Bone marrow (tissue), 2 donors: ENCODE measurements around the gene HOGA1.
"Not testable (repeated sequence)": the region's sequence is repeated elsewhere in the genome, so short reads cannot be mapped to it uniquely, and the experiment has no call there.

Source experiments
- DNase-seq, 2 donors: peaks; one replicate each; lab custom pipeline; 2025; lab: John Stamatoyannopoulos, UW

The HOGA1 gene

GRCh38 chr10:97648562-97649404 is 64.6 kb downstream of the HOGA1 start:
- peak in 1 of 2 donors; percentile 35 for DNase-seq

DNA sequence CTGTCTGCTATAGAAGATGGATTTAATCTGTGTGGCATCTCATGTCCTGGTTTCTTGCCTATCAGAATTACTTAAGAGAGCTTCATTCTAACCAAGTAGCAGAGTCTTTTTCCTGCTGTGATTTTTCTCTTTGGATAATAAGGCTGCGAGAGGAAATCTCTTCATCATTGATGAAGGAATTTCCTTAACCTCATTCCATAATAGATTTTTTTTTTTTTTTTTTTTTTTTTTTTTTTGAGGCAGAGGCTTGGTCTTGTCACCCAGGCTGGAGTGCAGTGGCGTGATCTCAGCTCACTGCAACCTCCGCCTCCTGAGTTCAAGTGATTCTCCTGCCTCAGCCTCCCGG is 65.2 kb downstream of the HOGA1 start:
- DNase-seq, result not testable (repeated sequence)

GRCh38 chr10:97650726-97651125 is 66.5 kb downstream of the HOGA1 start:
- DNase-seq, result no peak

- no peak for DNase-seq
Measured at GRCh38 chr10:97651773-97652172, 67.6 kb downstream of the HOGA1 start.

DNA sequence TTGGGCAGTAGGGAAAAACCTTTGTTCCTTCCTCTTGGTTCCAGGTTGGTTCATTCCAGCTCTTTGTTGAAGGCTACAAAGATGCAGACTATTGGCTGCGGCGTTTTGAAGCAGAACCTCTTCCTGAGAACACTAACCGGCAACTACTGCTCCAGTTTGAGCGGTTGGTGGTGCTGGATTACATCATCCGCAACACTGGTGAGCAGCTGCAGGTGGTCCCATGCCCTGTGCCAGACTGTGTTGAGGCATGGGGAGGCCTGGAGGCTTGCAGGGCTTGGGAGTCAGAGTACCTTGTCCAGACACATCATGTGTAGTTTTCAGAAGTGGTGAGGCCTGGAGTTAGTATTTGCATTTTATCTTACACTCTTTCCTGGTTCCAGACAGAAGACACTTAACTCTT is 72.6 kb downstream of the HOGA1 start:
- DNase-seq, result no peak

- no peak for DNase-seq
Measured at GRCh38 chr10:97659589-97659988, 75.4 kb downstream of the HOGA1 start.
